Measurements from ENCODE around the gene OBSCN. TPM values are rescaled to one million over a fixed set of nuclear protein-coding genes. Genes with fewer than 3 reads are reported as not detected.

Gene OBSCN
- total RNA-seq, 1 donor from 2014 or later: 15.2 TPM

DNA sequence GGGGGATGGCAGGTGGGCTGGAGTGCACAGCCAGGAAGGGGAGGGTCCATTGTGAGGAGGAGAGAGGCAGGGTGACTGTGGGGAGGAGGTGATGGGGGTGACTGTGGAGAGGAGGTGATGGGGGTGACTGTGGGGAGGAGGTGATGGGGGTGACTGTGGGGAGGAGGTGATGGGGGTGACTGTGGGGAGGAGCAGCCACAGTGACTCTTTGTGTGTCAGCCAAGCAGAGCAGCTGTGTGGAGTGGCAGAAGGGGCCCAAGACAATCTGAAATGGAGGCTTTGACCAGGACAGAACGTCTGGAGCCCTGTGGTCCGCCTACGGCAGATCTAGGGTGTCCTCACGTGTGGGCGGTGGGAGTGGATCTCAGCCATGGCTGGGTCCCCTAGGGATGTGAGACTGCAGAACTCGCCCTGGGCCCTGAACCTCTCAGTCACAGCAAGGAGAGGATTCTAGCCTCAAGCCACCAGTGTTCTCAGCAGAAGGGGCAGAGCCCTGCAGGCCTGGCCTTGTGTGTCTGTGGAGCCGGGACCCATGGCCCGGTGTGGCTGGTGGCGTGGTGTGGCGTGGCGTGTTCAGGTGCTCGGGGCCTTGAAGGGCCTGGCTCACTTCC lies 81.5 kb downstream of the OBSCN start:
- Mint-ChIP-seq H3K36me3 (ENCODE audit: unreplicated experiment) (peaks cover 13% of the 10 kb centered on the region), H3K4me1 (ENCODE audit: unreplicated experiment) (no peaks in the 10 kb centered on the region), H3K27ac (ENCODE audit: unreplicated experiment) (no peak overlapping the region), H3K9me3 (ENCODE audit: unreplicated experiment) (no peaks in the 10 kb centered on the region), H3K4me3 (ENCODE audit: unreplicated experiment) (no peak overlapping the region), H3K27me3 (ENCODE audit: unreplicated experiment) (no peaks in the 10 kb centered on the region)
- no peak for TF ChIP-seq CTCF (IDR thresholded peaks at IDR 0.05)
- DNase-seq (ENCODE audit: extremely low spot score, unreplicated experiment): no peak

DNA sequence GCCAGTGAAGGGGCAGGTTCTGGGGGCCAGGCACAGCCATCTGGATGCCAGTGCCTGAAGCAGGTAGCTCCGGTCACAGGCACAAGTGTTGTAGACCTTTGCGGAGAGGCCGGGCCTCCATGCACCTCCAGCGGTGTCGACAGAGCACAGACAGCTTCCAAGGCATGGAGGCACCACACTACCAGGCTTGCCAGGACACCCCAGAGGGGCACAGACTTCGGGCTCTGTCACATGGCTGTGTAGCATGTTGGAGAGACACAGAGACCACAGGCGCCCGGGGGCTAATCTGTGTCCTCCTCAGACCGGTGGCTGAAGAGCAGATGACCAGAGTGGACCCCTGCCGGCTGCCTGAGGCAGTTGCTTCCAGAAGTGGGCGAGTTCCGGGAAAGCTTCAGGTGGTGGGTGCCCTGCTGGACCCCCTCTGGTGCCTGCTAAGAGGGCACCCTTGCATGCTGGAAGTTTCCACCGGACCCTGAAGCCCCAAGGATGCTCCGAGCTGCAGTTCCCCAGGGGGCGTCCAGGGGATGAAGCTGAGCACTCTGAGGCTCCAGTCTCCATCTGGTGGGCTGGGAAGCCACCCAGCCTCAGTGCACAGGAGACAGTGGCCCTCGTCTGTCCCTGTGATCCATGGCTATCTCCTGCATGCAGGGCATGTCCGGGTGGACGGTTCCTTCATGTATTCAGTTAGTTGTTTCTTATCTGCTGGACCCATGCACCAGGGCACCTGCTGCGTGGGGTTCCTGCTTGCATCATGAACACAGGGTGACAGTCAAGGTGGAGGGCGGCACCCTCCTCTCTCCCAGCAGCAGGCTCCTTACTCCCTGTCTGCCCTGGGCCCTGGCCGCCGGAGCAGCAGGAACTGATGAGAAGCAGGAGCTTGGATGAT lies 82.4 kb downstream of the OBSCN start:
- no peak for TF ChIP-seq CTCF (IDR thresholded peaks at IDR 0.05)
- Mint-ChIP-seq H3K4me3 (ENCODE audit: unreplicated experiment) (no peak overlapping the region), H3K27me3 (ENCODE audit: unreplicated experiment) (no peaks in the 10 kb centered on the region), H3K27ac (ENCODE audit: unreplicated experiment) (no peak overlapping the region), H3K36me3 (ENCODE audit: unreplicated experiment) (peaks cover 17% of the 10 kb centered on the region), H3K4me1 (ENCODE audit: unreplicated experiment) (no peaks in the 10 kb centered on the region), H3K9me3 (ENCODE audit: unreplicated experiment) (no peaks in the 10 kb centered on the region)
- DNase-seq (ENCODE audit: extremely low spot score, unreplicated experiment): no peak

DNA sequence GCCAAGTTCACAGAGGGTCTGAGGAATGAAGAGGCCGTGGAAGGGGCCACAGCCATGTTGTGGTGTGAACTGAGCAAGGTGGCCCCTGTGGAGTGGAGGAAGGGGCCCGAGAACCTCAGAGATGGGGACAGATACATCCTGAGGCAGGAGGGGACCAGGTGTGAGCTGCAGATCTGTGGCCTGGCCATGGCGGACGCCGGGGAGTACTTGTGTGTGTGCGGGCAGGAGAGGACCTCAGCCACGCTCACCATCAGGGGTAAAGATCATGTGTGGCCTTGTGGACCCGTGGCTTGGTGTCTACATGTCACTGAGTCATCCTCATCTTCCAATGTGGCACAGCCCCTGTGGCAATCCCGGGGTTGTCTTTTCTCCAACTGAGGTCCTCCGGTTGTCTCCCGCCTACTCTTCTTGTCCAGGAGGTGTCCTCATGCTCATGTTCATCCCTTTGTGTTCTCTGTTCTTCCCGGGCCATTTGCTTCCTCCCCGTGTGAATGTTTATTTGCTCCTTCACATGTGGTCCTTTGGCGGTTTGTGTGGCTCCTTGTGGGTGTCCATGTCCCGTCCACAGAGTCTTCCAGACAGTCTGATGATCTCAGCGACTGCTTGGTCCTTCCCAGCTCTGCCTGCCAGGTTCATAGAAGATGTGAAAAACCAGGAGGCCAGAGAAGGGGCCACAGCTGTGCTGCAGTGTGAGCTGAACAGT lies 84.2 kb downstream of the OBSCN start:
- H3K27ac Mint-ChIP-seq (ENCODE audit: unreplicated experiment): no peak overlapping the region
- TF ChIP-seq CTCF (IDR thresholded peaks at IDR 0.05): no peak
- no peak for DNase-seq (ENCODE audit: extremely low spot score, unreplicated experiment)
- H3K4me3 Mint-ChIP-seq (ENCODE audit: unreplicated experiment): no peak overlapping the region
- H3K36me3 Mint-ChIP-seq (ENCODE audit: unreplicated experiment): peaks cover 15% of the 10 kb centered on the region
- no peaks in the 10 kb centered on the region for H3K27me3 Mint-ChIP-seq (ENCODE audit: unreplicated experiment)
- H3K4me1 Mint-ChIP-seq (ENCODE audit: unreplicated experiment): no peaks in the 10 kb centered on the region
- H3K9me3 Mint-ChIP-seq (ENCODE audit: unreplicated experiment): peaks cover 2% of the 10 kb centered on the region

DNA sequence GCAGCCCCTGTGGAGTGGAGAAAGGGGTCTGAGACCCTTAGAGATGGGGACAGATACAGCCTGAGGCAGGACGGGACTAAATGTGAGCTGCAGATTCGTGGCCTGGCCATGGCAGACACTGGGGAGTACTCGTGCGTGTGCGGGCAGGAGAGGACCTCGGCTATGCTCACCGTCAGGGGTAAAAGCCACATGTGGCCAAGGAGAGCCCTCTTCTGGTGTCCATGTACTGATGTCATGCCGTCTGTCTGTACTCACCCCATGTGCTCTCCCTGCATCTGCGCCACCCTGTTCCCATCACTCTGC lies 84.7 kb downstream of the OBSCN start:
- no peaks in the 10 kb centered on the region for H3K4me1 Mint-ChIP-seq (ENCODE audit: unreplicated experiment)

More for the DNA sequence above, 84.7 kb downstream of the OBSCN start:
- TF ChIP-seq CTCF (IDR thresholded peaks at IDR 0.05): no peak
- no peak for DNase-seq (ENCODE audit: extremely low spot score, unreplicated experiment)
- Mint-ChIP-seq H3K36me3 (ENCODE audit: unreplicated experiment) (peaks cover 17% of the 10 kb centered on the region), H3K9me3 (ENCODE audit: unreplicated experiment) (peaks cover 7% of the 10 kb centered on the region), H3K27me3 (ENCODE audit: unreplicated experiment) (no peaks in the 10 kb centered on the region), H3K4me3 (ENCODE audit: unreplicated experiment) (no peak overlapping the region), H3K27ac (ENCODE audit: unreplicated experiment) (no peak overlapping the region)
